GM12891 (cell line): Measurements from ENCODE around the gene MLST8.

Source experiments
- POLR2A ChIP-seq: IDR thresholded peaks from 2 replicates; pipeline ENCODE4 v1.6.1; 2011; ENCODE audit warnings: low read depth, low read length, control low read depth
- POLR2AphosphoS5 ChIP-seq: IDR thresholded peaks from 2 replicates; pipeline ENCODE4 v1.6.1; 2011; ENCODE audit warnings: low read depth, low read length, control low read depth
- SPI1 ChIP-seq: IDR thresholded peaks from 2 replicates; pipeline ENCODE4 v1.6.1; 2011; ENCODE audit warnings: low read depth, low read length, control low read depth
- TAF1 ChIP-seq: IDR thresholded peaks from 2 replicates; pipeline ENCODE4 v1.6.1; 2011; ENCODE audit warnings: low read depth, low read length, control low read depth

DNA sequence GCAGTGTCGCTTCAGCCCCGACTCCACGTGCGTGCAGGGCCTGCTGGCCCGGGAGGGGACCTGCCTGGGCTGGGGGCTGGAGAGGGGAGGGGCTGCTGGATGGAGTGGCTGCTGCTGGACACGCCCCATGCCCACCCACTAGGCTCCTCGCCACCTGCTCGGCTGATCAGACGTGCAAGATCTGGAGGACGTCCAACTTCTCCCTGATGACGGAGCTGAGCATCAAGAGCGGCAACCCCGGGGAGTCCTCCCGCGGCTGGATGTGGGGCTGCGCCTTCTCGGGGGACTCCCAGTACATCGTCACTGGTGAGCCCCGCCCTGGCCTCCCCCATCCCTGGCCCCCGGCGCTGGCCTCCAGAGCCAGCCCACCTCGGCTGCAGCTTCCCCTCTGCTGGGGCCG lies 3.1 kb downstream of the MLST8 start:
- TF ChIP-seq TAF1 (no peak), POLR2A (no peak), POLR2AphosphoS5 (no peak), SPI1 (no peak)
